GM18873 (cell line): Measurements from ENCODE around the gene CAMTA1.
"Not testable (repeated sequence)": the region's sequence is repeated elsewhere in the genome, so short reads cannot be mapped to it uniquely, and the experiment has no call there.

Experiments used
- ATAC-seq: cut with Tn5 transposase; IDR thresholded peaks from one replicate; pipeline ENCODE4 v1.9.1; 2021; ENCODE audit warnings: mild to moderate bottlenecking, moderate library complexity, moderate number of reproducible peaks; ENCODE audit not compliant: unreplicated experiment, low FRiP score

CAMTA1 gene

DNA sequence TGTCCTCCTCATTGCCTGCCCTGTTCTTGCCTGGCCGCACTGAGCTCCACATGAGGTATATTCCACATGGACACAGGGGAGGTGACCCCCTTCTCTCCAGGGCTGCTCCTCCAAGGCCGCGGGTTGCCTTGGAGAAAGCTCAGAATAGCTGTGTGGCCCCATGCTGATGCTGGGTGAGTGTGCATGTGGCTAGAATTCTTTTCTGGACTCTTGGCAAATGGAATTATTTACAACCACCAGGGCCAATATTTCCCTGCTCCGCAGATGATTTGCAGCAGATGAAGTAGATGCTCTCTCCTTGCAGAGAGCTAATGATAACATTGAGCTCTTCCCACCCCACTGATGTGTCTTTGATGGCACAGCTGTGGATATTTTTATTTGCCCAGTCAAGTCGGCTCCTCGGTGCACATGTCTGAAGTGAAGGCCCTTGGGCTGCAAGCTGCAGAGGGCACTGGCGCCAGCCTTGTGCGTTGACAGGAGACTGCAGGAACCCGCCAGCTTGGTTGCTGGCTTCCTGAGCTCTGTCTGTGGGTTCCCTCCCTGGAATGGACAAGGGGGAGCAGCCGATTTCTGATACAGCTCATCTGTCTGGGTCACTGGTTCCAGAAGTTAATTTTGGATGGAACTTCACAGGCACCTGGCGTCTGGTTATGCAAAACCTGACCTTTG lies 581.2 kb downstream of the CAMTA1 start:
- no peak for ATAC-seq

- ATAC-seq: no peak
Measured at GRCh38 chr1:7366955-7367665, 581.9 kb downstream of the CAMTA1 start.

- ATAC-seq: no peak
Measured at GRCh38 chr1:7369866-7370265, 584.6 kb downstream of the CAMTA1 start.

- no peak for ATAC-seq
Measured at GRCh38 chr1:7371926-7372325, 586.7 kb downstream of the CAMTA1 start.

DNA sequence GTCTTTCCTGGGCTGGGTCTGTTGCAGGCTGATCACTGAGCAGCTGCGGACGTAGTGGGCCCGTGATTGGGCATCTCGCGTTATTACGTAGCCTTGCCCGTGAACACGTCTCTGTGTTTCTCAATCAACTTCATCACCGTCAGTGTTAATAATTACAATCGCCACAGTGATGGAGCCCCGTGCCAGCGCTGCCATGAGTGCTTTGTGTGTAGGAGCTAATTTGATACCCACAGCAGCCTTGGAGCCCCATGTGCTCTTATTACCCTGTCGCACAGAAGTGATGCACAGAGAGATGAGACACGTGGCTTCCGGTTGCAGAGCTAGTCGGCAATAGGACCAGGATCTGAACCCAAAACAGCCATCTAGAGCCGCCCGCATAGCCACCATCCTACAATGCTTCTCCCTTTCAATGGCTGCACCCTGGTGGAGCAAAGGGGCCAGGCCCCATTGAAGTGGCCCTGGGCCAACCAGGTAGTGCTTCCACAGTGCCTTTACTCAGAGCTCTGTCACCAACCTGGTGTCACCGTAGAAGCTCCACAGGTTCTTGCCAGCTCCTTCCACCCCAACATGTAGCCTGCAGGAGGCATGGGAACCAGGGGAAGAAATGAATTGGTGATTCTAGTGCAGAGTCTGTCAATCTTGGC lies 587.3 kb downstream of the CAMTA1 start:
- no peak for ATAC-seq

DNA sequence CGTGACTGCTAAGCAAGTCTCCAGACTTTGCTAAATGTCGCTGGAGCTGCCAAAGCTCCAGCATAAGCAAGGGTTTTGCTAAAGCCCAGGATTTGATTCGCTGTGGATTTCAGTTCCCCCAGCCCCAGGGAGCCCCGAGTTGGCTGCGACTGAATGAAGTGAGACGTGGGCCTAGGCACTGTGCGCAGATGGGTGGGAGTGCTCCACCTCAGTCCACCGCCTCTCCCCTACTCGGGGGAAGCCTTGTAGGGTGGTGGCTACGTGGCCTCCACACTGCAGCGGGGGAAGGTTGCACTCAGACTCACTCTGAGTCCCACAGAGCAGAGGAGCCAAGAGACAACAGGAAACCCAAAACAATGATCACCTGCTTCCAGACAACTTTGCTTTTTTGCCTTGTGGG lies 588.0 kb downstream of the CAMTA1 start:
- no peak for ATAC-seq

DNA sequence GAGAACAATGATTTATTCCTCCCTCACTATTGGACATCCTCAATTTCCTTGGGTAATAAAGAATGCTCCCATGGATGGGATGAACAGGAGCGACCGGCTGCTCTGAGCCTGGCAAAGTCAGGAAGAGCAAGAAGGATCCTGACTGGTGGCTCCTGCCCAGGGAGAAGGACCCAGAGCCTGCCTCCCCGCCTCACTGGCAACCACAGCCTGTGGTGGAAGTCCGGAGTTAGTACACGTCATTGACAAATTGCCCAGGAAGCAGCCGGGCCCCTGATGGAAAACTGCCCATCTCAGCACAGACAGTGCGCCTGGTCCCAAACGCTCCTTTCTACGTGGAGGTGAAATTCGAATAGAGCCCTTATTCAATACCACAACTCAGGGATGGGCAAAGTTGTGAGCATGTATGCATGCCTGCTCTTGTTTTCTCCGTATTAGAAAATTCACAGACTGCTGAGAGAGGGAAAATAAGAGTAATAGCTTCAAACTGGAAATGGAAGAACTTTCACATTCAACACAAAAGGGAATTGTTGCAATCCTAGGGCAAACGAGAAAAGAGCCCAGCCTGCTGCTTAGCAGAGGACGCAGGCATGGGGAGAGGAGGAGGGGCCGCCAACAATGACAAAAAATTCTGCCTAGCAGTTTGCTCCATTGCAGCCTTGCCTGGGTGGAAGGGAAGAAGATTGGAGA lies 588.8 kb downstream of the CAMTA1 start:
- ATAC-seq: no peak

GRCh38 chr1:7374563-7375160 lies 589.4 kb downstream of the CAMTA1 start:
- ATAC-seq: no peak

DNA sequence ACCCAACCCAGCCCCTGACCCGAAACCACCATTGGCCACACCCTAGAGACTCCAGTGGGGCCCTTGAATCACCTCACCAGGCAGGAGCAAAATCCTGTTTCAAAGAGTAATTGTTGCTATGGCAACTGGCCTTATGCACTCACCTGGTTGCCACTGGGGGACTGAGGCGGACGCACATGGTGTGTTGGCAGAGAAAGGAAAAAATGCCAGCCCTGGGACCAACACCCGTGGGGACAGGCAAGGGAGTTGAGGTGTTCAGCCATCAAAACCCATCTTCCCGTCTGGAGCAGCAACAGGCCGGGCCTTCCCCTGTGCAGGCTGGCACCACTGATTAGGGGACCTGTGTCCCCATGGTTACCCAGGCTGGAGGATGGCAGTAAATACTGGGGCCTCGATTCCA lies 590.1 kb downstream of the CAMTA1 start:
- no peak for ATAC-seq

DNA sequence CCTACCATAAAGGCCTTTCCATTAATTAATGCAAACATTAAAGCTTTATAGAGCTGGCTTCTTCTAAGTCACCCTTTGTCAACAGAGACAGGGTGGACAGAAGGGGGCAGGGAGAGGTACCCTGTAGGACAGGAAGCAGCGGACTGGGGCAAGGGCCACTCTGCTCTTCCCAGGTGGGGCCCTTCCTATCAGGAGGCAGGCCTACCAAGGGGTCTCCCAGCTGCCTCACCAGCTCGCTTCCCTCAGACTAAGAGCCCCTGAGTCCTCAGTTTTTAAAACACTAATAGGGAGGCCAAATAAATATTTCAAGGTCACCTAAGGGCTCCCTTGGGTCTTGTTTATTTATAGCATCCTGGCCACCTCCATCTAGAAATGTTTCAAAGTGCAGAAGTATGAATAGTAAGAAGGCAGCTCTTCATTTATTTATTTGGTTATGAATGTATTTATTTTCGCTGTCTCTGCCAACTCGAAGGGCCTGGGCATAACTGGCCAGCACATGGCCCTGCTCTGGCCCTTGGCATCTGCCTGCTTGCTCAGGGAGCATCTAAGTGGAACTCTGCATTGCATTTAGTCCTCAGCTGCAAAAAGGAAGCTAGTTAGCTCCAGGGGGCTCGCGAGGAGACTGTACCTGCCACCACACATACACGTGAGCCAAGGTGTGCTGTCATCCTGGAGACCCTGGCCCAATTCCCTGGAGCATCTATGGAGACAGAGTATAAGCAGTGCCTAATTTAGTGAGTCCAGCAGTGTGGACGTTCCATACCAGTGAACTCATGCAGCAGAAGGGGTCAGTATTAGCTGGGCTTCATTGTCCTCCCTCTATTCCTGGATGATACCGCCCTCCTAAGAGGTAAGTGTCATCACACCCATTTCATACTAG lies 590.8 kb downstream of the CAMTA1 start:
- no peak for ATAC-seq

DNA sequence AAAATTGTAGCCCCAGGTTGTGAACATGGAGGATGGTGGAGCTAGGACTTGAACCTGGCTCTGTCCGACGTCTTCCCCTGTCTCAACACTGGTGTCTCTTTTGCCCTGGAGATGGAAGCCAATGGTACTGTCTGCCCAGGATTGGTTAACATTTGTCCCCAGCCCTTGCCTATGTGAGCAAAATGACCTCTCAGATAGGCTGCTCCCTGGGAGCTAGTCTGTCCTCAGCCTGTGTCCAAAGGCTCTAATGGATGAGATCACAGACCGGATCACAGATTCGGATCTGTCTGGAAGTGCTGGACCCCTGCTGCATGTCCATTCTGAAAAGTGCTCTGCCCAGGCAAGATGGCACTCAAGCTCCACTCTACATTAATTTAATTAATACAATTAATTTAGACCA lies 591.4 kb downstream of the CAMTA1 start:
- no peak for ATAC-seq

GRCh38 chr1:7378346-7379130 lies 593.3 kb downstream of the CAMTA1 start:
- ATAC-seq: no peak

GRCh38 chr1:7379441-7379971 lies 594.3 kb downstream of the CAMTA1 start:
- no peak for ATAC-seq

GRCh38 chr1:7380068-7380467 lies 594.8 kb downstream of the CAMTA1 start:
- not testable (repeated sequence) for ATAC-seq

DNA sequence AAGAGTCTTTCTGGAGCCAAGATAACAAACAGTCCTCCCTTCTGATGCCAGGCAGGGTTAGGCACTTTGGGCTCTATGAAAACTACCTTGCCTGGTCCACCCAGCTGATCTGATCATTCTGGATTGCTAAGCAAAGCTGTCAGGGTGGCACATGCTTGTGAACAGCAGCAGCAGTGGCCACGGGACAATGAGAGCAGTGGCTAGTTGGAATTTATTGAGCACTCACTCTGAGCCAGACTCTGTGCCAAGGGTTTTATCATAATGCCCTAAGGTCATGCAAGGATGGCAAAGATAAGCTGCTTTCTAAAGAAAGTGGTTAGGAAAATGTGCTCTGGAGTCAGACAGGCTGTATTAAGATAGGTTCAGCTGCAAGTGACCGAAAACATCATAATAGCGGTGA lies 595.5 kb downstream of the CAMTA1 start:
- ATAC-seq: no peak

DNA sequence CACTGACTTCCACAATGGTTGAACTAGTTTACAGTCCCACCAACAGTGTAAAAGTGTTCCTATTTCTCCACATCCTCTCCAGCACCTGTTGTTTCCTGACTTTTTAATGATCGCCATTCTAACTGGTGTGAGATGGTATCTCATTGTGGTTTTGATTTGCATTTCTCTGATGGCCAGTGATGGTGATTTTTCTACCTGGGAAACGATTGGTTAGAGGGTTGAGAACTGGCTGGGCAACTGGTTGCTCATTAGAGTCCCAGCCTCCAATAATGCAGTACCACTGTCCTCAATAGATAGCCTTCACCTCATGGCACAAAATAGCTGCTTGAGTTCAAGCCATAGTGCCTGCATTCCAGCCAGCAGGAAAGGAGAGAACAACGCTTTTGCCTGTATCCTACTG lies 596.5 kb downstream of the CAMTA1 start:
- ATAC-seq: not testable (repeated sequence)

DNA sequence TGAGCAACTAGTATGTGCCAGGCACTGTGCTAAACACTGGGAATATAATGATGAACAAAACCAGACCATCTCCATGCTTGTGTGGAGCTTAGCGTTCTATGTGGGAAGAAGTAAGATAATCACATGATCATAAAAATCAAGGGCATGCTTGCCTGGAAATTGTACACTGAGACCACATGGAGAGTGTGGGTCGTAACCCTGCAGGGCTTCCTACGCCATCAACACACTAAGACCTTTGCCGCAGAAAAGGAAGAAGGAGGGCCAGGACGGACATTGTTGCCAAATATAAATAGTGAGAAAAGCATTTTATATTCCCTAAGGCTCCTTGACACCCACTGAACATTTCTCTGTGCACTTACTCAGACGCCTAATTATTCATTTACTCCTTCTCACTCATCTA lies 597.7 kb downstream of the CAMTA1 start:
- no peak for ATAC-seq

DNA sequence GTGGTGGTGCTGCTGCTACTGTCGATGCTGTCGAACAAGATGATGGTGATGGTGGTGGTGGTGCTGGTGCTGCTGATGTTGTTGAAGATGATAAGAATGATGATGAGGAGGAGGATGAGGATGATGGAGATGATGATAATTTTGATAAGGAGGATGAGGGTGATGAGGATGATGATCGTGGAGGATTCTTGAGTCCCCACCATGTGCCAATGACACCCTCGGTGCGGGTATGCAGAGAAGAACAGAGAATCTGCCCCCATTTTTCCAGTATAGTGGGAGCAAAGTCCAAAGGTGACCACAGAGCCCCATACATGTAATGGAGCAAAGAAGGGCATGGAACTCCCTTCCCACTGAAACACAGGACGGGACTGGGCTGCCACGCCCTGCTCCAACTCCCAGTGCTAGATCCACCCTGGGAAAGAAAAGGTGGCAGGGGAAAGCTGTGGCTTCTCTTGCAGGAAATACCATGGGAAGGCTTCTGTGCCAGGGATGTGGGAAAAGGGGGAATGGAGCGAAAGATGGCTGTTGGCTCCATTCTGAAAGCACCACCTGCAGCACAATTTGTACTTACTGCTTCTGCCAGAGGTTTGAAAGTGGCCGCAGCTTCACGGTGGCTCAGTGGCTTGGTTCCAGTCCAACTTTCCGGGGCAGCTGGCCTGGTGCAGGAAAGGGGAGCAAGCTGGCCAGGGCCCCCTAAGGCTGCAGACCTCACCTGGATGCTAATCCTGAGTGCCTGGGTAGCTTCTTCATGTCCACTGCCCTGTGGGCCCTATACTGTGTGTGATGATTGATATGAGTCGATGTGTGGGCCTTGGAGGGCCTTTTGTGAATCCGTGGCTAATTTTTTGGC lies 598.6 kb downstream of the CAMTA1 start:
- no peak for ATAC-seq
